Glutamatergic neuron (in vitro differentiated cells): ENCODE data around the gene ITGB1BP1. TPM values are rescaled to one million over a fixed set of nuclear protein-coding genes. Genes with fewer than 3 reads are reported as not detected.

Source experiments
- DNase-seq: peaks from one replicate; pipeline ENCODE4 v3.0.0; 2022
- H3K27ac Mint-ChIP-seq: one replicate; pipeline ENCODE4 v1.8.0; 2020; ENCODE audit warnings: mild to moderate bottlenecking, mixed read lengths, inconsistent platforms; ENCODE audit not compliant: unreplicated experiment
- H3K27me3 Mint-ChIP-seq: one replicate; pipeline ENCODE4 v1.8.0; 2020; ENCODE audit warnings: mild to moderate bottlenecking, moderate library complexity, mixed read lengths, inconsistent platforms; ENCODE audit not compliant: unreplicated experiment
- H3K36me3 Mint-ChIP-seq: one replicate; pipeline ENCODE4 v1.8.0; 2020; ENCODE audit warnings: mild to moderate bottlenecking, mixed read lengths, inconsistent platforms; ENCODE audit not compliant: unreplicated experiment
- H3K4me1 Mint-ChIP-seq: one replicate; pipeline ENCODE4 v1.8.0; 2020; ENCODE audit warnings: mild to moderate bottlenecking, low read depth, mixed read lengths, inconsistent platforms; ENCODE audit not compliant: unreplicated experiment
- H3K4me3 Mint-ChIP-seq: one replicate; pipeline ENCODE4 v1.8.0; 2020; ENCODE audit warnings: mild to moderate bottlenecking, mixed read lengths, inconsistent platforms; ENCODE audit not compliant: unreplicated experiment
- H3K9me3 Mint-ChIP-seq: one replicate; pipeline ENCODE4 v1.8.0; 2020; ENCODE audit warnings: mild to moderate bottlenecking, moderate library complexity, mixed read lengths, inconsistent platforms; ENCODE audit not compliant: unreplicated experiment
- total RNA-seq: library from RNA; stranded (reverse); fragmentation: NEBNext Ultra II Directional; extraction: Animal tissue kit (Norgen Biotek cat#: 25700); gene quantifications from one replicate; pipeline ENCODE4 v1.2.1, GENCODE V29; 2021; ENCODE audit not compliant: unreplicated experiment
- TF ChIP-seq, protein P1 (sequence below): fragments of 200-600 bp; sonication (generic); IDR thresholded peaks from one replicate; pipeline ENCODE4 v1.5.0; 2021; ENCODE audit not compliant: partially characterized antibody, unreplicated experiment

The ITGB1BP1 gene
- total RNA-seq, 1 donor from 2014 or later: 62.7 TPM

DNA sequence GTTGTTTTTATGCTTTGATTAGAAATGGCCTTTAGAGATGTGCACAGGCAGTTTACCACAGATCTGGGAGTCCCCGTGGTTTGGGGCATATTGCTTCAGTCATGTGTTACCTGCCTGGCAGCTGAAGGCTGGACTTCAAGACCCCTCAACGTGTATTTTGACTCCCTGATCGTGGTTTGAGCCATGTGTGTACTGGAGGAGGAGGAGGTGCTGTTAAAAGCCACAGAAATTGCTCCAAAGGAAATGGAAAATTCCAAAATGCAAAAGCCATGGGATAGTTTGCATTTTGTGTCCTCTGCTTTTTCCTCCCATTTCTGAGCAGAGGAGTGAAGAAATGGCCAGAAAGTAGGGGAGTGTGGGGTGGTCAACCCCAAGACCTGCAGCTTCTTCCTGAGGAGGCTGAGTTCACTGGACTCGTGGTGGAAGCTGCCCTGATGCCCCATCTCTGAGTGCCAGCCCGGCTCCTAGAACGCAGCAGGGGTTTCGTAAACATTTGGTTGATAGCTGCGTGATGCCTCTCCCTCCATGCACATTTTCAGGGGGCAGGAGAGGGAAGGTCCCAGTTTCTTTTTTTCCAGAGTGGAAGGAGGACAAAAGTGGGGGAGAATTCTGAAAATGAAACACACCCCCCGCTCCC, 45.7 kb downstream of the ITGB1BP1 start:
- Mint-ChIP-seq H3K9me3 (peaks cover 2% of the 10 kb centered on the region), H3K4me1 (no peaks in the 10 kb centered on the region), H3K36me3 (no peaks in the 10 kb centered on the region), H3K27me3 (peaks cover 4% of the 10 kb centered on the region), H3K4me3 (no peak overlapping the region), H3K27ac (no peak overlapping the region)
- TF ChIP-seq, protein P1, sequence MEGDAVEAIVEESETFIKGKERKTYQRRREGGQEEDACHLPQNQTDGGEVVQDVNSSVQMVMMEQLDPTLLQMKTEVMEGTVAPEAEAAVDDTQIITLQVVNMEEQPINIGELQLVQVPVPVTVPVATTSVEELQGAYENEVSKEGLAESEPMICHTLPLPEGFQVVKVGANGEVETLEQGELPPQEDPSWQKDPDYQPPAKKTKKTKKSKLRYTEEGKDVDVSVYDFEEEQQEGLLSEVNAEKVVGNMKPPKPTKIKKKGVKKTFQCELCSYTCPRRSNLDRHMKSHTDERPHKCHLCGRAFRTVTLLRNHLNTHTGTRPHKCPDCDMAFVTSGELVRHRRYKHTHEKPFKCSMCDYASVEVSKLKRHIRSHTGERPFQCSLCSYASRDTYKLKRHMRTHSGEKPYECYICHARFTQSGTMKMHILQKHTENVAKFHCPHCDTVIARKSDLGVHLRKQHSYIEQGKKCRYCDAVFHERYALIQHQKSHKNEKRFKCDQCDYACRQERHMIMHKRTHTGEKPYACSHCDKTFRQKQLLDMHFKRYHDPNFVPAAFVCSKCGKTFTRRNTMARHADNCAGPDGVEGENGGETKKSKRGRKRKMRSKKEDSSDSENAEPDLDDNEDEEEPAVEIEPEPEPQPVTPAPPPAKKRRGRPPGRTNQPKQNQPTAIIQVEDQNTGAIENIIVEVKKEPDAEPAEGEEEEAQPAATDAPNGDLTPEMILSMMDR: no peak
- no peak for DNase-seq

DNA sequence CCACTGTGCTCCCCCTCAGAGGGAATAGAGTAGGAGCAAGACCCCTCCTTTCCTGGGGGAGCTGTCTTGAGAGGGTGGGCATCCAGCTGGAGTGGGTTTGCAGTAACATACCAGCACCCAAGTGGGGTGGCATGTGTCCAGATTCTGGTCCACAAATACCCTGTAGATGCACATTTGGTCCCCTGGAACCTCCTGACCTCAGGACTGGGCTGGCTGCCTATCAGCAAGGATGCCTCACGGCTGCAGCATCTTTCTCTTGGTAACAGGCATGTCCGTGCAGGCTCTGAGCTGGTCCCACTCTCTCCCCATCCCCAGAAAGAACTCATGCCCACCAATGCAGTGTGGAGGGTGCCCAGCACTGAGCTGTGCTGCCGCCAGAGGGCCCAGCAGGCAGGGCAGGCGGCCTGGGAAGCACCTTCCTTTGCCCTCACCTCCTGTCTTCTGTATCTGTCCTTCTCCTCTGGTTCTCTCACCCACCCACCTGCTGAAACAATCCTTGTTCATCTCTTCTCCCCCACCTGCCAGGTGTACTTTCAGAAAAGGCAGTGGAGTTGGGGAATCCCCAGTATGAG, 47.4 kb downstream of the ITGB1BP1 start:
- peaks cover 4% of the 10 kb centered on the region for H3K27me3 Mint-ChIP-seq
- H3K27ac Mint-ChIP-seq: no peak overlapping the region

DNA sequence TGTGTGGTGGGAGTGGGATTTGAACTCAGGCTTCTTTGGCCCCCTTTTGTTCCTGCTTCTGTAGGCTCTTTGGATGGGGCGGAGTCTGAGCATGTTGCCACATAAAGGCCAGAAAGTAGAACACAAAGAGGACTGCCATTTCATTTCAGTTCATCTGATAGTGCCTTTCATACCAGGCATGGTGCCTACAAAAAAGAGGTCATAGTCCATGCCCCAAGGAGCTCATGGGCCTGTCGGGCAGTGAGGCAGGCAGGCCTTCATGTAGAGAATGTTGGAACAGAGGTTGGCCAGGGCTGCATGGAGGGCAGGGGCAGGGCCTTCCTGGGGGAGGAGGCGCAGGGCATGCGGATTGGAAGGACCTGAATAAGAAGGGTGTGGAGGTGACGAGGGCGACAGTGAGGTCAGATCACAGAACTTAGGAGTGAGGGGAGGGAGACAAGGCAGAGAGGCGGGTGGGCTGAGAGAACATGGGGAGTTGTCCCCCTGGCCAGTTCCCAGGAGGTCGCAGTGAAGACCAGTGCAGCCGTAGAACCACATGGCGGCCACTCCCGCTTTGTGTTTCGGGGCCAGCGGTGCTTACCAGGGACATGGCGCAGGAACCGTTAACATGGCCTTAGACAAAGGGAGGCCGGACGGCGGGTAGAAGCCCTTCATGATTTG, 49.1 kb downstream of the ITGB1BP1 start:
- no peak for DNase-seq
- Mint-ChIP-seq H3K4me3 (no peak overlapping the region), H3K36me3 (no peaks in the 10 kb centered on the region), H3K4me1 (no peaks in the 10 kb centered on the region), H3K27me3 (peaks cover 2% of the 10 kb centered on the region), H3K27ac (no peak overlapping the region), H3K9me3 (peaks cover 2% of the 10 kb centered on the region)
- TF ChIP-seq, protein P1: no peak

More for the DNA sequence above, 47.4 kb downstream of the ITGB1BP1 start:
- no peak for DNase-seq
- H3K36me3 Mint-ChIP-seq: no peaks in the 10 kb centered on the region
- no peaks in the 10 kb centered on the region for H3K4me1 Mint-ChIP-seq
- H3K4me3 Mint-ChIP-seq: no peak overlapping the region
- TF ChIP-seq, protein P1: no peak
- H3K9me3 Mint-ChIP-seq: peaks cover 2% of the 10 kb centered on the region

DNA sequence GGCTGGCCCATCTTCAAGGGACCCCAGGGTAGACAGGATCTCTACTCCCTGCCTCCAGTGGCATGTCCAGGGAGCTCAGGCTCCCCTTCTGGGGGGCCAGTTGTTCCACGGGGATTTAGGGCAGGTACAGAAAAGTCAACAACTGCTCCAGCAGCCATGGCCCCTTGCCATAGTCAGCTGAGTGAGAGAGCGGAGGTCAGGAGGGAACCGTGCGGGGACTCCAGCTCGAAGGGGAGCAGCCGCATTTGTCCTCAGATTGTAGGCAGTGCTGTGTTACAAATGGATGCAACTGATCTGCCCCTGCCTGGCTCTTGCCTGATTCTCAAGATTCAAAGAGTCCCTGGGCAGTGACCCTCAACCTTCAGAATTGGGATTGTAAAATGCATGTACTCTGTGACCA, 49.9 kb downstream of the ITGB1BP1 start:
- peaks cover 2% of the 10 kb centered on the region for H3K9me3 Mint-ChIP-seq
- peaks cover 2% of the 10 kb centered on the region for H3K27me3 Mint-ChIP-seq
- no peak overlapping the region for H3K4me3 Mint-ChIP-seq
- TF ChIP-seq, protein P1: no peak
- no peaks in the 10 kb centered on the region for H3K4me1 Mint-ChIP-seq
- no peak overlapping the region for H3K27ac Mint-ChIP-seq
- no peaks in the 10 kb centered on the region for H3K36me3 Mint-ChIP-seq
- no peak for DNase-seq

DNA sequence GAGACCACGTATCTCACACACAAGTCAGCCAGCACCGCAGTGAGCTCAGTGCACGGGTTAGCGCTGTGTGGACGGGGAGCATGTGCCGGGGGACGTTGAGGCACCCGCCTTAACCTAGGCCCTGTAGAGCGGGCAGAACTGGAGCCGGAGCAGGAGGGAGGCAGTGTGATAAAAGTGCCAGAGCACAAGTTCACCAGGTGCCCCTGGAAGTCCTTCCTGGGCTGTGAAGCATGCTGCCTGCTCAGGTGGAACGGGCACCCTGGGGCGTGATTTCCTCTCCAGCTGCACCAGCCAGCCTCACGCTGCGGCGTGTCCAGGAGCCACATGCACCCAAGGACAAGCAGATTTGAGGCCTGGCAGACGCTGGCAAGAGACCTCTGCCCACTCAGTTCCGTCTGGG, 50.3 kb downstream of the ITGB1BP1 start:
- H3K4me3 Mint-ChIP-seq: no peak overlapping the region
- TF ChIP-seq, protein P1: no peak
- no peaks in the 10 kb centered on the region for H3K27me3 Mint-ChIP-seq
- H3K36me3 Mint-ChIP-seq: no peaks in the 10 kb centered on the region
- H3K9me3 Mint-ChIP-seq: peaks cover 2% of the 10 kb centered on the region
- no peaks in the 10 kb centered on the region for H3K4me1 Mint-ChIP-seq
- H3K27ac Mint-ChIP-seq: no peak overlapping the region
- DNase-seq: no peak
